ENCODE results near the gene SUGCT.

SUGCT gene

GRCh38 chr7:40219917-40220316 lies 85.1 kb downstream of the SUGCT start:
- FAIRE-seq (no peak), DNase-seq (ENCODE audit: insufficient read length, low spot score) (no peak)
- TF ChIP-seq TAF1 (IDR thresholded peaks at IDR 0.05; ENCODE audit: low read depth, low read length) (no peak), POU2F2 (IDR thresholded peaks at IDR 0.05; ENCODE audit: low read depth, low read length) (no peak), PAX5 (IDR thresholded peaks at IDR 0.05; ENCODE audit: insufficient read depth, low read length, severe bottlenecking) (no peak), POLR2A (IDR thresholded peaks at IDR 0.05; ENCODE audit: low read depth, low read length) (no peak), SPI1 (IDR thresholded peaks at IDR 0.05; ENCODE audit: low read depth, low read length) (no peak), POLR2AphosphoS5 (IDR thresholded peaks at IDR 0.05; ENCODE audit: low read depth, low read length) (no peak)

GRCh38 chr7:40220421-40220911 lies 85.7 kb downstream of the SUGCT start:
- FAIRE-seq (no peak), DNase-seq (ENCODE audit: insufficient read length, low spot score) (no peak)

GRCh38 chr7:40221836-40222235 lies 87.0 kb downstream of the SUGCT start:
- no peak for FAIRE-seq
- TF ChIP-seq POU2F2 (IDR thresholded peaks at IDR 0.05; ENCODE audit: low read depth, low read length): no peak
- TF ChIP-seq POLR2AphosphoS5 (IDR thresholded peaks at IDR 0.05; ENCODE audit: low read depth, low read length): no peak
- DNase-seq (ENCODE audit: insufficient read length, low spot score): no peak

More at GRCh38 chr7:40220421-40220911, 85.7 kb downstream of the SUGCT start:
- TF ChIP-seq POLR2A (IDR thresholded peaks at IDR 0.05; ENCODE audit: low read depth, low read length) (no peak), PAX5 (IDR thresholded peaks at IDR 0.05; ENCODE audit: insufficient read depth, low read length, severe bottlenecking) (no peak), TAF1 (IDR thresholded peaks at IDR 0.05; ENCODE audit: low read depth, low read length) (no peak), POLR2AphosphoS5 (IDR thresholded peaks at IDR 0.05; ENCODE audit: low read depth, low read length) (no peak), POU2F2 (IDR thresholded peaks at IDR 0.05; ENCODE audit: low read depth, low read length) (no peak), SPI1 (IDR thresholded peaks at IDR 0.05; ENCODE audit: low read depth, low read length) (no peak)

- FAIRE-seq: no peak
- DNase-seq (ENCODE audit: insufficient read length, low spot score): no peak
- TF ChIP-seq POU2F2 (IDR thresholded peaks at IDR 0.05; ENCODE audit: low read depth, low read length): no peak
- TF ChIP-seq TAF1 (IDR thresholded peaks at IDR 0.05; ENCODE audit: low read depth, low read length): no peak
- TF ChIP-seq SPI1 (IDR thresholded peaks at IDR 0.05; ENCODE audit: low read depth, low read length): no peak
- TF ChIP-seq PAX5 (IDR thresholded peaks at IDR 0.05; ENCODE audit: insufficient read depth, low read length, severe bottlenecking): no peak
- no peak for TF ChIP-seq POLR2A (IDR thresholded peaks at IDR 0.05; ENCODE audit: low read depth, low read length)
- no peak for TF ChIP-seq POLR2AphosphoS5 (IDR thresholded peaks at IDR 0.05; ENCODE audit: low read depth, low read length)
Measured at GRCh38 chr7:40223451-40224127, 88.8 kb downstream of the SUGCT start.

GRCh38 chr7:40230101-40230500 lies 95.3 kb downstream of the SUGCT start:
- no peak for TF ChIP-seq SPI1 (IDR thresholded peaks at IDR 0.05; ENCODE audit: low read depth, low read length)
- no peak for TF ChIP-seq POLR2A (IDR thresholded peaks at IDR 0.05; ENCODE audit: low read depth, low read length)
- TF ChIP-seq POLR2AphosphoS5 (IDR thresholded peaks at IDR 0.05; ENCODE audit: low read depth, low read length): no peak
- no peak for FAIRE-seq
- DNase-seq (ENCODE audit: insufficient read length, low spot score): no peak

- DNase-seq (ENCODE audit: insufficient read length, low spot score): no peak
- no peak for FAIRE-seq
- TF ChIP-seq PAX5 (IDR thresholded peaks at IDR 0.05; ENCODE audit: insufficient read depth, low read length, severe bottlenecking): no peak
- no peak for TF ChIP-seq POU2F2 (IDR thresholded peaks at IDR 0.05; ENCODE audit: low read depth, low read length)
- TF ChIP-seq TAF1 (IDR thresholded peaks at IDR 0.05; ENCODE audit: low read depth, low read length): no peak
- no peak for TF ChIP-seq POLR2A (IDR thresholded peaks at IDR 0.05; ENCODE audit: low read depth, low read length)
- no peak for TF ChIP-seq SPI1 (IDR thresholded peaks at IDR 0.05; ENCODE audit: low read depth, low read length)
- no peak for TF ChIP-seq POLR2AphosphoS5 (IDR thresholded peaks at IDR 0.05; ENCODE audit: low read depth, low read length)
Measured at GRCh38 chr7:40231796-40232195, 97.0 kb downstream of the SUGCT start.

- peak; percentile 70 for FAIRE-seq
- no peak for DNase-seq (ENCODE audit: insufficient read length, low spot score)
- no peak for TF ChIP-seq PAX5 (IDR thresholded peaks at IDR 0.05; ENCODE audit: insufficient read depth, low read length, severe bottlenecking)
- no peak for TF ChIP-seq POLR2A (IDR thresholded peaks at IDR 0.05; ENCODE audit: low read depth, low read length)
- TF ChIP-seq SPI1 (IDR thresholded peaks at IDR 0.05; ENCODE audit: low read depth, low read length): no peak
- no peak for TF ChIP-seq POLR2AphosphoS5 (IDR thresholded peaks at IDR 0.05; ENCODE audit: low read depth, low read length)
- TF ChIP-seq TAF1 (IDR thresholded peaks at IDR 0.05; ENCODE audit: low read depth, low read length): no peak
- no peak for TF ChIP-seq POU2F2 (IDR thresholded peaks at IDR 0.05; ENCODE audit: low read depth, low read length)
Measured at GRCh38 chr7:40232242-40232893, 97.6 kb downstream of the SUGCT start.

- TF ChIP-seq POLR2A (IDR thresholded peaks at IDR 0.05; ENCODE audit: low read depth, low read length) (no peak), POU2F2 (IDR thresholded peaks at IDR 0.05; ENCODE audit: low read depth, low read length) (no peak), SPI1 (IDR thresholded peaks at IDR 0.05; ENCODE audit: low read depth, low read length) (no peak), TAF1 (IDR thresholded peaks at IDR 0.05; ENCODE audit: low read depth, low read length) (no peak), POLR2AphosphoS5 (IDR thresholded peaks at IDR 0.05; ENCODE audit: low read depth, low read length) (no peak), PAX5 (IDR thresholded peaks at IDR 0.05; ENCODE audit: insufficient read depth, low read length, severe bottlenecking) (no peak)
- peak; percentile 55 for FAIRE-seq
- no peak for DNase-seq (ENCODE audit: insufficient read length, low spot score)
Measured at GRCh38 chr7:40234046-40234445, 99.2 kb downstream of the SUGCT start.

- FAIRE-seq (no peak), DNase-seq (ENCODE audit: insufficient read length, low spot score) (no peak)
- TF ChIP-seq POU2F2 (IDR thresholded peaks at IDR 0.05; ENCODE audit: low read depth, low read length) (no peak), POLR2AphosphoS5 (IDR thresholded peaks at IDR 0.05; ENCODE audit: low read depth, low read length) (no peak), TAF1 (IDR thresholded peaks at IDR 0.05; ENCODE audit: low read depth, low read length) (no peak), PAX5 (IDR thresholded peaks at IDR 0.05; ENCODE audit: insufficient read depth, low read length, severe bottlenecking) (no peak), SPI1 (IDR thresholded peaks at IDR 0.05; ENCODE audit: low read depth, low read length) (no peak), POLR2A (IDR thresholded peaks at IDR 0.05; ENCODE audit: low read depth, low read length) (no peak)
Measured at GRCh38 chr7:40234666-40235065, 99.9 kb downstream of the SUGCT start.
